Kidney (tissue), 14 donors: ENCODE data around the gene DNASE1L1. TPM values are rescaled to one million over a fixed set of nuclear protein-coding genes. Genes with fewer than 3 reads are reported as not detected.

Experiments used
- DNase-seq, 5 donors: peaks; one replicate each; pipeline ENCODE4 v3.0.0-alpha.2; 2013 to 2020
- FAIRE-seq: peaks from 2 replicates; lab custom pipeline; 2012; peaks lifted over from hg19 to GRCh38; lab: Jason Lieb, UNC
- H3K27ac ChIP-seq, 2 donors: one replicate each; pipeline ENCODE4 v1.7.0; 2013; ENCODE audit warnings: low read depth in 2 of 2, low read length in 2 of 2, inconsistent platforms in 1 of 2
- H3K27me3 ChIP-seq: one replicate; pipeline ENCODE4 v1.7.1; 2013; ENCODE audit warnings: low read length, inconsistent platforms; ENCODE audit not compliant: control insufficient read depth, insufficient read depth
- H3K36me3 ChIP-seq, 3 donors: one replicate each; pipeline versions ENCODE4 v1.7.0 to v1.7.1; 2013; ENCODE audit warnings: low read length in 3 of 3, control low read depth in 1 of 3, inconsistent platforms in 1 of 3; ENCODE audit not compliant: insufficient read depth in 3 of 3, control insufficient read depth in 2 of 3
- H3K4me1 ChIP-seq, 3 donors: one replicate each; pipeline versions ENCODE4 v1.7.0 to v1.7.1; 2013; ENCODE audit warnings: low read length in 3 of 3, inconsistent platforms in 1 of 3, low read depth in 1 of 3; ENCODE audit not compliant: control insufficient read depth in 2 of 3, insufficient read depth in 2 of 3
- H3K4me3 ChIP-seq, 3 donors: one replicate each; pipeline versions ENCODE4 v1.7.0 to v1.8.1; 2013; ENCODE audit warnings: low read length in 3 of 3, control low read depth in 1 of 3, inconsistent platforms in 1 of 3
- H3K9ac ChIP-seq, 3 donors: one replicate each; pipeline versions ENCODE4 v1.7.0 to v1.7.1; 2013; ENCODE audit warnings: low read length in 3 of 3, control low read depth in 1 of 3, inconsistent platforms in 1 of 3
- H3K9me3 ChIP-seq, 3 donors: one replicate each; pipeline versions ENCODE4 v1.7.0 to v1.7.1; 2013; ENCODE audit warnings: low read length in 3 of 3, control low read depth in 1 of 3, inconsistent platforms in 1 of 3; ENCODE audit not compliant: control insufficient read depth in 2 of 3, insufficient read depth in 1 of 3
- CTCF ChIP-seq: IDR thresholded peaks from 3 replicates; pipeline ENCODE4 v1.5.1; 2012; ENCODE audit warnings: mild to moderate bottlenecking, moderate library complexity, borderline replicate concordance; ENCODE audit not compliant: insufficient read depth; ENCODE audit errors: extremely low read depth
- intact Hi-C: fragments of 100-400 bp; cut with DNase I; formaldehyde crosslinking; loops from one replicate; pipeline ENCODE4 v1.11.1; 2022
- polyA plus RNA-seq: library from polyadenylated mRNA; stranded (reverse); fragments of 350-450 nt; fragmentation: Illumina TruSeq; extraction: RNeasy Lipid Tissue Mini Kit (QIAGEN cat#74804); gene quantifications from one replicate; pipeline ENCODE4 v1.2.3, GENCODE V29; 2014; ENCODE audit warnings: low read depth, low replicate concordance; ENCODE audit not compliant: insufficient read depth
- total RNA-seq: library from RNA; stranded (reverse); fragmentation: NEBNext Ultra II Directional; extraction: Animal tissue kit (Norgen Biotek cat#: 25700); gene quantifications from one replicate; pipeline ENCODE4 v1.2.1, GENCODE V29; 2021
- donor health status: control.
- donor health status: control.
- donor health status: control.
- donor health status: control.
- donor health status: control.
- donor health status: DM: yes; HTN: yes; CAD: no.
- donor health status: Normal renal cell carcinoma (clear cell type).

The DNASE1L1 gene
- total and polyA plus RNA-seq, 2 donors from 2014 or later = 28.0 to 33.8 TPM

- H3K4me1 ChIP-seq = peaks cover 0 to 10% (median 3%) of the 10 kb centered on the region in 3 donors
- intact Hi-C loops = no loop called here
- H3K4me3 ChIP-seq = peak overlapping the region in 1 of 3 donors; percentile 39
- H3K36me3 ChIP-seq = peaks cover 0 to 13% (median 6%) of the 10 kb centered on the region in 3 donors
- FAIRE-seq (no peak), DNase-seq (peak in 4 of 5 donors; percentile 36 to 70 (median 48))
- H3K27ac ChIP-seq = peak overlapping the region; percentile 51 to 75
- no peaks in the 10 kb centered on the region for H3K27me3 ChIP-seq
- H3K9me3 ChIP-seq = no peaks in the 10 kb centered on the region
- H3K9ac ChIP-seq = no peak overlapping the region
- no peak for TF ChIP-seq CTCF
These were observed 27.4 kb upstream of the DNASE1L1 start for GRCh38 chrX:154436374-154436982.

- Histone ChIP-seq H3K36me3 (peaks cover 0 to 13% (median 4%) of the 10 kb centered on the region in 3 donors), H3K27me3 (no peaks in the 10 kb centered on the region), H3K9me3 (no peaks in the 10 kb centered on the region), H3K4me1 (peaks cover 0 to 16% (median 3%) of the 10 kb centered on the region in 3 donors), H3K27ac (no peak overlapping the region), H3K9ac (no peak overlapping the region), H3K4me3 (no peak overlapping the region)
- DNase-seq (peak in 1 of 5 donors; percentile 42), FAIRE-seq (no peak)
- TF ChIP-seq CTCF = no peak
- intact Hi-C loops = no loop called here
These were observed 26.2 kb upstream of the DNASE1L1 start for GRCh38 chrX:154435171-154435733.

- FAIRE-seq (no peak), DNase-seq (peak in 1 of 5 donors; percentile 18)
- no peaks in the 10 kb centered on the region for H3K9me3 ChIP-seq
- H3K27ac ChIP-seq = no peak overlapping the region
- intact Hi-C loops = no loop called here
- no peak for TF ChIP-seq CTCF
- H3K36me3 ChIP-seq = peaks cover 0 to 10% (median 4%) of the 10 kb centered on the region in 3 donors
- no peak overlapping the region for H3K9ac ChIP-seq
- no peak overlapping the region for H3K4me3 ChIP-seq
- peaks cover 0 to 16% (median 3%) of the 10 kb centered on the region in 3 donors for H3K4me1 ChIP-seq
- no peaks in the 10 kb centered on the region for H3K27me3 ChIP-seq
These were observed 25.5 kb upstream of the DNASE1L1 start for GRCh38 chrX:154434394-154435168.
